ENCODE data around the gene SMIM23. TPM values are rescaled to one million over a fixed set of nuclear protein-coding genes. Genes with fewer than 3 reads are reported as not detected.

The SMIM23 gene
- polyA plus RNA-seq, 2 of the 4 experiments (the other 2 are of a cell fraction) = not detected

DNA sequence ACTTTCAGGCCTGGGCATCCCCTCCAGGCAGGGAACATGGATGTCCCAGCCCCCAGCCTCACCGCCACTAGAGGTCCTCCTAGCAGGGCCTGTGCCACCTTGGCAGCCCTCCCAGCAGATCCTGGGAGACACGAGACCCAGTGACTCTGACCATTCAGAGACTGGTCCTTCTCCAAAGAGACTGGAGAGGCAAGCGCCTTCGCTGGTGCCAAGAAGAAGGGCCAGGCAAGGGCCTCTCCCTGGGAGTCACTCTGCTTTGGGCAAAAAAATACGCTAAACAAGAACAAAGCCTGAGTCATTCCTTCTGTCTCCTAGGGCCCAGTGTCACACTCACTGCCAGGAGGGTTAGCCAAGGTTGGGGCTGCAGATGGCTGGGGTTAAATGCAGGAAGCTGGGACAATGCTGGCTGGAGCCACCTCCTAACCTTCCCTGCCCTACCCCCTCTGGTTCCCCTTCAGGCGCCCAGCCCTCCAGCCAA lies 35.3 kb upstream of the SMIM23 start:
- no peak overlapping the region for H3K4me2 ChIP-seq
- no peak overlapping the region for H3K4me3 ChIP-seq
- TF ChIP-seq HEYL (CRISPR knock-in tag; IDR thresholded peaks at IDR 0.05) = no peak
- peak; percentile 16; the same call in 1 of the 3 replicates for TF ChIP-seq CTCF (IDR thresholded peaks at IDR 0.05)
- peak in 1 of 2 experiments; percentile 22; a peak in 1 of 5 replicates for TF ChIP-seq RAD21 (conservative IDR thresholded peaks at IDR 0.05 in 1 of 2, IDR thresholded peaks at IDR 0.05 in 1 of 2)
- H3K27ac ChIP-seq = no peak overlapping the region
- H3K4me1 ChIP-seq = no peaks in the 10 kb centered on the region
- FAIRE-seq (no peak), ATAC-seq (peak; percentile 40 to 84; a peak in 3 of 6 replicates), DNase-seq (ENCODE audit: low read depth in 1 of 2, low spot score in 1 of 2) (peak; percentile 16 to 29)
- CTCF ChIA-PET = interaction anchor here (1.1 kb wide), 1 partner anchor 158 kb away, joined by 3 read pairs; no protein-coding TSS in a partner anchor
- POLR2A ChIA-PET = no interaction called here
- no peaks in the 10 kb centered on the region for H3K9me3 ChIP-seq
- 77% methylated on average over 5 of the region's 6 CpGs for WGBS (ENCODE audit: missing lambda C conversion rate)

DNA sequence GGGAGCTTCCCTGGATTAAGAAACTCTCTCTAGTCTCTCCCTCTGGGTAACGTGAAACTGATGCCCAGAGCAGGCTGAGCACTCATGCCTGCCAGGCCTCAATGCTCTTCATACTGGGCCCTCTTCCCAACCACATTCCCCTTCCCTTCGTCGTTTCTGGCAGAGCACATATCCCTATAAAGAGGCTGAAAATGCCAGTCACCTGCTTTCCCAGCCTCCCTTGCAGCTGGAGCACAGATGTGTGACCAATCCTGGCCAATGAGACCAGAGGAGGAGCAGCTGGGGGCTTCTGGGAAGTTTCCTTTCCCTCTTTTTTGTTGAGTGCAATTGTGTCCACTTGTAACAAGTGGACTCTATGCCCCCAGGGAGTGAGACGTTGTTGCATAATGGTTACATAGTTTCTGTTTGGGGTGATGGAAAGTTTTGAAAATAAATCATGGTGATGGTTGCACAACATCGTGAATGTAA lies 30.2 kb upstream of the SMIM23 start:
- no peak overlapping the region for H3K4me3 ChIP-seq
- no peaks in the 10 kb centered on the region for H3K9me3 ChIP-seq
- no peak overlapping the region for H3K27ac ChIP-seq
- no peak overlapping the region for H3K4me2 ChIP-seq
- FAIRE-seq = no peak
- POLR2A ChIA-PET = no interaction called here
- TF ChIP-seq NPAS2 (CRISPR knock-in tag; IDR thresholded peaks at IDR 0.05; ENCODE audit: borderline replicate concordance) = no peak
- TF ChIP-seq CEBPB (IDR thresholded peaks at IDR 0.05) = peak in 1 of 2 experiments; percentile 38; a peak in 1 of 4 replicates
- 66% methylated on average over 5 of the region's 5 CpGs for whole genome bisulfite sequencing (ENCODE audit: missing lambda C conversion rate)
- DNase-seq (ENCODE audit: low read depth in 1 of 2, low spot score in 1 of 2) = no peak
- CTCF ChIA-PET = interaction anchor here (0.8 kb wide), 1 partner anchor 8 kb away, joined by 3 read pairs; no protein-coding TSS in a partner anchor
- H3K4me1 ChIP-seq = peaks cover 11% of the 10 kb centered on the region; the same call in 2 of the 3 replicates
- no peak for ATAC-seq

DNA sequence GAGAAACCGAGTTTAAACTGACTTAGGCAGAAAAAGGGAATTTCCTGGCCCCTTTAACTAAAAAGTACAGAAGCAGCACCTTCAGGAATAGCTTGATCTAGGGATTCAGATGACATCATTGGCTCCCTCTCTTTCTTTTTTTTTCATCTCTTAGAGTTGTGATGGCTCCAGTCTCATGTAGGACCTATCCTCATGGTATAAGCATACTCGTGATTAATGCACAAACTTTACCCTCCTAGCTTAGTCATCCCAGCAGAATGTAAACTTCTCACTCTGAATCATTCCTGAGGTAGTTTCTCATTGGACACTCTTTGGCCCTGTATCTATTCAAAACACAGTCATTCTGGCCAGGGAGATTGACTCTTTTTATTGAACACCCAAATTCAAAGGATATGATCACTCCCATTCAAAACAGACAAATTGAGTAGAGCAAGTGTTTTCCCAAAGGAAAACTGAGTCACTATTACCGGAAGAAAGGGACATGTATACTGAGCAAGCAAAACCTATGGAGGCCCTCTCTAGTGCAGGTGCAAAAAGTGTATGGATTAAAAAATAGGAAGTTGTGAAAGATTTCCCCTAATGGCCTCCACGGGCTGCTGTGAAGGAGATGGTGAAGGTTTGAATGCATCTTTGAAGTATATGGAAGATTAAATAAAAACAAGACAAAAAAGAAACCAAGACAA lies 27.6 kb upstream of the SMIM23 start:
- Histone ChIP-seq H3K4me3 (no peak overlapping the region), H3K4me2 (peak overlapping the region; percentile 29; the same call in 2 of the 3 replicates), H3K27ac (peak overlapping the region in 1 of 2 experiments; percentile 63; a peak in 4 of 6 replicates), H3K9me3 (no peaks in the 10 kb centered on the region), H3K4me1 (peaks cover 11% of the 10 kb centered on the region; the same call in 2 of the 3 replicates)
- WGBS (ENCODE audit: missing lambda C conversion rate) = 9% methylated on average over 4 of the region's 4 CpGs
- CTCF ChIA-PET = interaction anchor here (0.6 to 1.7 kb wide), 6 partner anchors 9 to 132 kb away, joined by 3 to 4 read pairs (median 3); no protein-coding TSS in a partner anchor
- ATAC-seq (peak; percentile 97 to 99), FAIRE-seq (peak; percentile 87), DNase-seq (ENCODE audit: low read depth in 1 of 2, low spot score in 1 of 2) (peak; percentile 69 to 78)
- POLR2A ChIA-PET = no interaction called here
- TF ChIP-seq FOSL2 (IDR thresholded peaks at IDR 0.05) = peak; percentile 79
- peak; percentile 86 for TF ChIP-seq FOSL2 (CRISPR knock-in tag; IDR thresholded peaks at IDR 0.05)
- TF ChIP-seq, protein P1, sequence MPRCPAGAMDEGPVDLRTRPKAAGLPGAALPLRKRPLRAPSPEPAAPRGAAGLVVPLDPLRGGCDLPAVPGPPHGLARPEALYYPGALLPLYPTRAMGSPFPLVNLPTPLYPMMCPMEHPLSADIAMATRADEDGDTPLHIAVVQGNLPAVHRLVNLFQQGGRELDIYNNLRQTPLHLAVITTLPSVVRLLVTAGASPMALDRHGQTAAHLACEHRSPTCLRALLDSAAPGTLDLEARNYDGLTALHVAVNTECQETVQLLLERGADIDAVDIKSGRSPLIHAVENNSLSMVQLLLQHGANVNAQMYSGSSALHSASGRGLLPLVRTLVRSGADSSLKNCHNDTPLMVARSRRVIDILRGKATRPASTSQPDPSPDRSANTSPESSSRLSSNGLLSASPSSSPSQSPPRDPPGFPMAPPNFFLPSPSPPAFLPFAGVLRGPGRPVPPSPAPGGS (IDR thresholded peaks at IDR 0.05) = no peak
- TF ChIP-seq, protein P2, sequence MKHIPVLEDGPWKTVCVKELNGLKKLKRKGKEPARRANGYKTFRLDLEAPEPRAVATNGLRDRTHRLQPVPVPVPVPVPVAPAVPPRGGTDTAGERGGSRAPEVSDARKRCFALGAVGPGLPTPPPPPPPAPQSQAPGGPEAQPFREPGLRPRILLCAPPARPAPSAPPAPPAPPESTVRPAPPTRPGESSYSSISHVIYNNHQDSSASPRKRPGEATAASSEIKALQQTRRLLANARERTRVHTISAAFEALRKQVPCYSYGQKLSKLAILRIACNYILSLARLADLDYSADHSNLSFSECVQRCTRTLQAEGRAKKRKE (CRISPR knock-in tag; IDR thresholded peaks at IDR 0.05; ENCODE audit: low read depth) = no peak
- TF ChIP-seq RAD21 (conservative IDR thresholded peaks at IDR 0.05 in 1 of 2, IDR thresholded peaks at IDR 0.05 in 1 of 2) = no peak
- TF ChIP-seq JUN (IDR thresholded peaks at IDR 0.05) = peak in 1 of 2 experiments; percentile 25; a peak in 1 of 5 replicates
- no peak for TF ChIP-seq CHD4 (IDR thresholded peaks at IDR 0.05; ENCODE audit: borderline replicate concordance)
- TF ChIP-seq USF2 (IDR thresholded peaks at IDR 0.05) = no peak
- no peak for TF ChIP-seq HMGXB4 (CRISPR knock-in tag; IDR thresholded peaks at IDR 0.05; ENCODE audit: borderline replicate concordance)
- TF ChIP-seq, protein P3, sequence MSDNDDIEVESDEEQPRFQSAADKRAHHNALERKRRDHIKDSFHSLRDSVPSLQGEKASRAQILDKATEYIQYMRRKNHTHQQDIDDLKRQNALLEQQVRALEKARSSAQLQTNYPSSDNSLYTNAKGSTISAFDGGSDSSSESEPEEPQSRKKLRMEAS (IDR thresholded peaks at IDR 0.05) = peak; percentile 26; the same call in 1 of the 2 replicates
- TF ChIP-seq JUNB (IDR thresholded peaks at IDR 0.05) = peak; percentile 60

All from A549 (cell line).